ENCODE measurements around the gene SMARCA2.

DNA sequence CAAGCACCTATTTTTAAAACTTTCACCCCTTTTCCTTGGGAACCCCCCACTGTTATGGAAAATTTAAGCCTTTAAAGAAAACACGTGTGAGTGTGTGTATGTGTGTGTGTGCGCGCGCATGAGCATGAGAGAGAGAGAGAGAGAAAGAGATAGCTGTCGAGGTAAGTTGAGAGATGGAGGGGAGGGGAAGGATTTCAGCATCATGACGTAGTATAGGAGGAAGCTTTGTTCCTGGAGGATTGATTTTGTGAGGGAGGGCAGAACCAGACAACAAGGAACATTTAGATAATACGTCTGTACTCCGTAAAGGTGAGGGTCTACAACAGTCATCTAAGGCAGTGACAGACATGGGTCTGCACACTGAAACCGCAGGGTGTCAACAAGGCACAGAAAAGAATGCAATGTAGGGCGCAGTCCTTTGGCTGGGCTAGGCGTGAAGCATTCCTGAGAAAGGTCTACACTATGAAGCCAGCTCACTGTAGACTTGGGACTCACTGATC lies 227.7 kb downstream of the SMARCA2 start:
- no peak for TF ChIP-seq BHLHE40 (IDR thresholded peaks at IDR 0.05; ENCODE audit: borderline replicate concordance)
- no peak for TF ChIP-seq FOXA1 (IDR thresholded peaks at IDR 0.05)
- no peak for TF ChIP-seq CTBP1 (IDR thresholded peaks at IDR 0.05; ENCODE audit: borderline replicate concordance)

Data from HEK293T (cell line).